Activated CD4-positive, alpha-beta T cell treated with anti-CD3 and anti-CD28 coated beads for 36 hours (primary cell): Measurements from ENCODE around the gene TIRAP. TPM values are rescaled to one million over a fixed set of nuclear protein-coding genes. Genes with fewer than 3 reads are reported as not detected.
"Not testable (repeated sequence)": the region's sequence is repeated elsewhere in the genome, so short reads cannot be mapped to it uniquely, and the experiment has no call there.

Experiments used
- ATAC-seq: fragments of 200-7000 bp; cut with Tn5 transposase; one replicate; pipeline ENCODE4 v1.10.0; 2021; ENCODE audit warnings: mild to moderate bottlenecking, moderate library complexity
- CTCF ChIA-PET: fragments of 350-600 bp; sonication (Branson Sonifier 250); formaldehyde crosslinking; loops from one replicate; lab custom pipeline; 2021; ENCODE audit warnings: antibody characterized with exemption; lab: Charles Lee
- POLR2A ChIA-PET: fragments of 350-600 bp; sonication (Branson Sonifier 250); formaldehyde crosslinking; loops from one replicate; lab custom pipeline; 2021; ENCODE audit warnings: antibody characterized with exemption, inconsistent platforms; lab: Charles Lee
- DNase-seq: peaks from one replicate; pipeline ENCODE4 v3.0.0-alpha.2; 2020
- H3K27ac Mint-ChIP-seq: one replicate; pipeline ENCODE4 v1.8.0; 2021; ENCODE audit warnings: mixed read lengths
- H3K27me3 Mint-ChIP-seq: one replicate; pipeline ENCODE4 v1.8.0; 2021; ENCODE audit warnings: mixed read lengths
- H3K36me3 Mint-ChIP-seq: one replicate; pipeline ENCODE4 v1.8.0; 2021; ENCODE audit warnings: low read depth, mixed read lengths
- H3K4me1 Mint-ChIP-seq: one replicate; pipeline ENCODE4 v1.8.0; 2021; ENCODE audit warnings: mixed read lengths
- H3K4me3 Mint-ChIP-seq: one replicate; pipeline ENCODE4 v1.8.0; 2021; ENCODE audit warnings: mild to moderate bottlenecking, moderate library complexity, mixed read lengths
- H3K9me3 Mint-ChIP-seq: one replicate; pipeline ENCODE4 v1.8.0; 2021; ENCODE audit warnings: low read depth, mixed read lengths
- intact Hi-C, 2 experiments: fragments of 100-400 bp; cut with DNase I in 1 of 2; cut with micrococcal nuclease in 1 of 2; formaldehyde crosslinking; loops; one replicate each; pipeline versions ENCODE4 v1.14.2 to v1.15.1; 2022 to 2024; cut with DNase I, micrococcal nuclease
- total RNA-seq, 2 experiments: library from RNA; stranded (reverse); gene quantifications; one replicate each; pipeline ENCODE4 v1.2.3, GENCODE V29; 2021

TIRAP gene
- total RNA-seq, 2 experiments from 2014 or later = 5.3 to 7.5 TPM

GRCh38 chr11:126308271-126308671 is 25.4 kb downstream of the TIRAP start:
- no peak overlapping the region for H3K4me3 Mint-ChIP-seq
- H3K27ac Mint-ChIP-seq = no peak overlapping the region
- no peaks in the 10 kb centered on the region for H3K27me3 Mint-ChIP-seq
- ChIA-PET POLR2A (no interaction called here), CTCF (interaction anchor here (0.8 to 1.5 kb wide), 4 partner anchors 10 to 173 kb away, joined by 3 to 6 read pairs (median 4); no protein-coding TSS in a partner anchor)
- intact Hi-C loops = loop anchor here in 1 of 2 experiments (10.0 kb wide), 1 partner anchor 1037 kb away; no protein-coding TSS in a partner anchor
- no peaks in the 10 kb centered on the region for H3K9me3 Mint-ChIP-seq
- H3K36me3 Mint-ChIP-seq = peaks cover 23% of the 10 kb centered on the region
- peaks cover 27% of the 10 kb centered on the region for H3K4me1 Mint-ChIP-seq
- DNase-seq = no peak
- ATAC-seq = no peak

- ATAC-seq, POLR2A ChIA-PET, H3K4me3 Mint-ChIP-seq, H3K9me3 Mint-ChIP-seq, H3K27ac Mint-ChIP-seq, H3K27me3 Mint-ChIP-seq, DNase-seq: not testable (repeated sequence)
- peaks cover 24% of the 10 kb centered on the region for H3K36me3 Mint-ChIP-seq
- CTCF ChIA-PET = interaction anchor here (0.8 to 1.5 kb wide), 2 partner anchors 10 to 21 kb away, joined by 3 to 4 read pairs; no protein-coding TSS in a partner anchor
- peaks cover 24% of the 10 kb centered on the region for H3K4me1 Mint-ChIP-seq
- intact Hi-C loops = loop anchor here in 1 of 2 experiments (10.0 kb wide), 1 partner anchor 1036 kb away; no protein-coding TSS in a partner anchor
Observed at GRCh38 chr11:126308771-126309170, 25.9 kb downstream of the TIRAP start.

GRCh38 chr11:126310200-126310991 is 27.5 kb downstream of the TIRAP start:
- Mint-ChIP-seq H3K36me3 (peaks cover 34% of the 10 kb centered on the region), H3K27ac (no peak overlapping the region), H3K9me3 (no peaks in the 10 kb centered on the region), H3K27me3 (no peaks in the 10 kb centered on the region), H3K4me3 (no peak overlapping the region), H3K4me1 (peaks cover 17% of the 10 kb centered on the region)
- ATAC-seq (peak; percentile 60), DNase-seq (peak; percentile 74)
- CTCF ChIA-PET = interaction anchor here (0.7 to 3.3 kb wide), 19 partner anchors 9 to 680 kb away, joined by 3 to 19 read pairs (median 3); partner anchors contain the start of genes ST3GAL4 and TIRAP
- intact Hi-C loops = loop anchor here (1.0 to 10.0 kb wide), 6 partner anchors 42 to 680 kb away; partner anchors contain the start of gene ST3GAL4 (in 1 of the 2)
- POLR2A ChIA-PET = interaction anchor here (0.7 kb wide), 1 partner anchor 86 kb away, joined by 3 read pairs; no protein-coding TSS in a partner anchor

GRCh38 chr11:126310992-126311310 is 28.1 kb downstream of the TIRAP start:
- H3K4me3 Mint-ChIP-seq = no peak overlapping the region
- CTCF ChIA-PET = interaction anchor here (0.7 to 3.3 kb wide), 18 partner anchors 8 to 679 kb away, joined by 3 to 19 read pairs (median 4); partner anchors contain the start of genes ST3GAL4 and TIRAP
- H3K4me1 Mint-ChIP-seq = peaks cover 12% of the 10 kb centered on the region
- no peak overlapping the region for H3K27ac Mint-ChIP-seq
- POLR2A ChIA-PET = no interaction called here
- intact Hi-C loops = loop anchor here (1.0 to 10.0 kb wide), 6 partner anchors 42 to 680 kb away; partner anchors contain the start of gene ST3GAL4 (in 1 of the 2)
- H3K9me3 Mint-ChIP-seq = no peaks in the 10 kb centered on the region
- ATAC-seq (no peak), DNase-seq (no peak)
- H3K27me3 Mint-ChIP-seq = no peaks in the 10 kb centered on the region
- H3K36me3 Mint-ChIP-seq = peaks cover 32% of the 10 kb centered on the region

GRCh38 chr11:126311401-126312291 is 28.8 kb downstream of the TIRAP start:
- CTCF ChIA-PET = interaction anchor here (0.7 to 3.3 kb wide), 16 partner anchors 7 to 679 kb away, joined by 3 to 19 read pairs (median 4); no protein-coding TSS in a partner anchor
- Mint-ChIP-seq H3K4me1 (peaks cover 14% of the 10 kb centered on the region), H3K27ac (no peak overlapping the region), H3K36me3 (peaks cover 35% of the 10 kb centered on the region), H3K27me3 (no peaks in the 10 kb centered on the region), H3K4me3 (no peak overlapping the region), H3K9me3 (no peaks in the 10 kb centered on the region)
- no peak for ATAC-seq
- intact Hi-C loops = loop anchor here (2.0 to 10.0 kb wide), 3 partner anchors 41 to 679 kb away; no protein-coding TSS in a partner anchor
- POLR2A ChIA-PET = no interaction called here
- DNase-seq = no peak

GRCh38 chr11:126312961-126313360 is 30.1 kb downstream of the TIRAP start:
- intact Hi-C loops = loop anchor here in 1 of 2 experiments (10.0 kb wide), 1 partner anchor 102 kb away; no protein-coding TSS in a partner anchor
- H3K4me1 Mint-ChIP-seq = peaks cover 19% of the 10 kb centered on the region
- no peak overlapping the region for H3K27ac Mint-ChIP-seq
- ChIA-PET CTCF (interaction anchor here (0.7 to 3.3 kb wide), 3 partner anchors 104 to 168 kb away, joined by 3 to 19 read pairs (median 3); no protein-coding TSS in a partner anchor), POLR2A (no interaction called here)
- H3K27me3 Mint-ChIP-seq = no peaks in the 10 kb centered on the region
- DNase-seq (no peak), ATAC-seq (no peak)
- H3K9me3 Mint-ChIP-seq = no peaks in the 10 kb centered on the region
- H3K36me3 Mint-ChIP-seq = peaks cover 32% of the 10 kb centered on the region
- H3K4me3 Mint-ChIP-seq = no peak overlapping the region

- Mint-ChIP-seq H3K9me3 (no peaks in the 10 kb centered on the region), H3K4me3 (no peak overlapping the region), H3K4me1 (peaks cover 27% of the 10 kb centered on the region), H3K27me3 (no peaks in the 10 kb centered on the region), H3K36me3 (peaks cover 29% of the 10 kb centered on the region), H3K27ac (no peak overlapping the region)
- intact Hi-C loops = loop anchor here in 1 of 2 experiments (10.0 kb wide), 1 partner anchor 101 kb away; no protein-coding TSS in a partner anchor
- DNase-seq (no peak), ATAC-seq (no peak)
- POLR2A ChIA-PET = no interaction called here
- CTCF ChIA-PET = no interaction called here
Observed at GRCh38 chr11:126313826-126314225, 30.9 kb downstream of the TIRAP start.

- intact Hi-C loops = loop anchor here in 1 of 2 experiments (10.0 kb wide), 1 partner anchor 97 kb away; no protein-coding TSS in a partner anchor
- H3K9me3 Mint-ChIP-seq = no peaks in the 10 kb centered on the region
- CTCF ChIA-PET = interaction anchor here (0.7 to 1.6 kb wide), 4 partner anchors 36 to 192 kb away, joined by 3 to 6 read pairs (median 4); no protein-coding TSS in a partner anchor
- peak overlapping the region; percentile 77 for H3K27ac Mint-ChIP-seq
- DNase-seq (no peak), ATAC-seq (no peak)
- H3K4me1 Mint-ChIP-seq = peaks cover 33% of the 10 kb centered on the region
- no peaks in the 10 kb centered on the region for H3K27me3 Mint-ChIP-seq
- peaks cover 27% of the 10 kb centered on the region for H3K36me3 Mint-ChIP-seq
- peak overlapping the region; percentile 48 for H3K4me3 Mint-ChIP-seq
- POLR2A ChIA-PET = interaction anchor here (1.1 kb wide), 2 partner anchors 36 to 163 kb away, joined by 3 to 4 read pairs; no protein-coding TSS in a partner anchor
Observed at GRCh38 chr11:126317432-126317755, 34.5 kb downstream of the TIRAP start.

- peak overlapping the region; percentile 48 for H3K4me3 Mint-ChIP-seq
- H3K36me3 Mint-ChIP-seq = peaks cover 24% of the 10 kb centered on the region
- peak overlapping the region; percentile 77 for H3K27ac Mint-ChIP-seq
- intact Hi-C loops = loop anchor here in 1 of 2 experiments (10.0 kb wide), 1 partner anchor 97 kb away; no protein-coding TSS in a partner anchor
- no peaks in the 10 kb centered on the region for H3K27me3 Mint-ChIP-seq
- DNase-seq = peak; percentile 57
- ATAC-seq = peak; percentile 67
- no peaks in the 10 kb centered on the region for H3K9me3 Mint-ChIP-seq
- CTCF ChIA-PET = interaction anchor here (0.7 to 1.8 kb wide), 9 partner anchors 7 to 191 kb away, joined by 3 to 9 read pairs (median 3); no protein-coding TSS in a partner anchor
- POLR2A ChIA-PET = interaction anchor here (1.0 to 1.1 kb wide), 3 partner anchors 35 to 163 kb away, joined by 3 to 4 read pairs (median 4); no protein-coding TSS in a partner anchor
- peaks cover 33% of the 10 kb centered on the region for H3K4me1 Mint-ChIP-seq
Observed at GRCh38 chr11:126317756-126318573, 35.1 kb downstream of the TIRAP start.
